Measurements from ENCODE around the gene PID1.

The PID1 gene

DNA sequence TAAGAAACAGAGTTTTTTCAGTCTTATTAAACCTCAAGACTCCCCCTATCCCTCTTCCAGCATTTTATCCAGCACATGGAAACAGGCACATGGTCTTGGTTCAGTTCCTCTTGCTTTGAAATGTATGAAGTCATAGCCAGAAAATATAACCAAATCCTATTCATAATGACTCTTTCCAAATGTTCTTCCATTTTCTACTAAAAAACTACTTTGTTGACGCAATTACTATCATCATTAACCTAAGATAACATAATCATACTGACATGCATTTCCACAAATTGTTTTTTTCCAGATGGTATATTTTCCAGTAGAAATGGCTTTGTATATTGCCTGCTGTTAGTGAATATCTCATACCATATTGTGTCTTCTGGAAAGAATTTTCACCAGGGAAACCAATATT, 261.3 kb downstream of the PID1 start:
- DNase-seq (ENCODE audit: insufficient read length, low spot score) (no peak), FAIRE-seq (no peak)
- no peak for TF ChIP-seq PAX5 (IDR thresholded peaks at IDR 0.05; ENCODE audit: insufficient read depth, low read length, severe bottlenecking)
- TF ChIP-seq TAF1 (IDR thresholded peaks at IDR 0.05; ENCODE audit: low read depth, low read length), result no peak

GRCh38 chr2:229003256-229003655, 267.8 kb downstream of the PID1 start:
- DNase-seq (ENCODE audit: insufficient read length, low spot score) (no peak), FAIRE-seq (no peak)
- TF ChIP-seq PAX5 (IDR thresholded peaks at IDR 0.05; ENCODE audit: insufficient read depth, low read length, severe bottlenecking) (no peak), POLR2AphosphoS5 (IDR thresholded peaks at IDR 0.05; ENCODE audit: low read depth, low read length) (no peak), POLR2A (IDR thresholded peaks at IDR 0.05; ENCODE audit: low read depth, low read length) (no peak), TAF1 (IDR thresholded peaks at IDR 0.05; ENCODE audit: low read depth, low read length) (no peak), SPI1 (IDR thresholded peaks at IDR 0.05; ENCODE audit: low read depth, low read length) (no peak), POU2F2 (IDR thresholded peaks at IDR 0.05; ENCODE audit: low read depth, low read length) (no peak)

DNA sequence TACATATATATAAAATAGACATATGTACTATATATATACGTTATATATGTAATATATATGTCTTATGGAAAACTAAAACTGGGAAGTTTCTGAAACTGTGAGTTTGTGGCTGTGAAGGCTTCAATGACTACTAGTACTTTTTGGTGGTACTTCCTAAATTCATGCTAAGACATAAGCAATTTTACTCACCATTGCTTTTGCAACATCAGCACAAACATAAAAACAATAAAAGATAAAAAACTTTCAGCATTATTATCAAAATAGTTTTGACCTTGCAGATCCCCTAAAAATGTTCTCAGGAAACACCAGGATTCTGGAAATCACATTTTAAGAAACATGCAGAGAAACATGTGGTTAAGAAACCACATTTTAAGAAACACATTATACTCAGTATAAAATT, 269.9 kb downstream of the PID1 start:
- FAIRE-seq (no peak), DNase-seq (ENCODE audit: insufficient read length, low spot score) (no peak)
- TF ChIP-seq POLR2AphosphoS5 (IDR thresholded peaks at IDR 0.05; ENCODE audit: low read depth, low read length), result no peak
- TF ChIP-seq POU2F2 (IDR thresholded peaks at IDR 0.05; ENCODE audit: low read depth, low read length), result no peak
- TF ChIP-seq PAX5 (IDR thresholded peaks at IDR 0.05; ENCODE audit: insufficient read depth, low read length, severe bottlenecking), result no peak
- no peak for TF ChIP-seq TAF1 (IDR thresholded peaks at IDR 0.05; ENCODE audit: low read depth, low read length)
- TF ChIP-seq SPI1 (IDR thresholded peaks at IDR 0.05; ENCODE audit: low read depth, low read length), result no peak
- TF ChIP-seq POLR2A (IDR thresholded peaks at IDR 0.05; ENCODE audit: low read depth, low read length), result no peak

- no peak for DNase-seq (ENCODE audit: insufficient read length, low spot score)
- no peak for TF ChIP-seq POLR2AphosphoS5 (IDR thresholded peaks at IDR 0.05; ENCODE audit: low read depth, low read length)
- TF ChIP-seq POU2F2 (IDR thresholded peaks at IDR 0.05; ENCODE audit: low read depth, low read length), result no peak
- no peak for TF ChIP-seq PAX5 (IDR thresholded peaks at IDR 0.05; ENCODE audit: insufficient read depth, low read length, severe bottlenecking)
- no peak for TF ChIP-seq SPI1 (IDR thresholded peaks at IDR 0.05; ENCODE audit: low read depth, low read length)
- TF ChIP-seq POLR2A (IDR thresholded peaks at IDR 0.05; ENCODE audit: low read depth, low read length), result no peak
- TF ChIP-seq TAF1 (IDR thresholded peaks at IDR 0.05; ENCODE audit: low read depth, low read length), result no peak
- no peak for FAIRE-seq
These were observed 271.8 kb downstream of the PID1 start for GRCh38 chr2:228999326-228999725.

DNA sequence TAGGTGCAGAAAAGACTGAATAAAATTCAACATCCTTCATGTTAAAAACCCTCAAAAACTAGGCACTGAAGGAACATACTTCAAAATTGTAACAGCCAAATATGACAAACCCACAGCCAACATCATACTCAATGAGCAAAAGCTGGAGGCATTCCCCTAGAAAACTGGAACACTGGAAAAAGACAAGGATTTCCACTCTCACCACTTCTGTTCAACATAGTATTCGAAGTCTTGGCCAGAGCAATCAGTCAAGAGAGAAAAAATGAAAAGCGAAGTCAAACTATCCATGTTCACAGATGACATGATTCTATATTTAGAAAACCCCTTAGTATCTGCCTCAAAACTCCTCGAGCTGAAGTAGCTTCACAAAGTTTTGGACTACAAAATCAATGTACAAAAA, 282.3 kb downstream of the PID1 start:
- DNase-seq (ENCODE audit: insufficient read length, low spot score) (no peak), FAIRE-seq (no peak)
- TF ChIP-seq POLR2AphosphoS5 (IDR thresholded peaks at IDR 0.05; ENCODE audit: low read depth, low read length), result no peak

DNA sequence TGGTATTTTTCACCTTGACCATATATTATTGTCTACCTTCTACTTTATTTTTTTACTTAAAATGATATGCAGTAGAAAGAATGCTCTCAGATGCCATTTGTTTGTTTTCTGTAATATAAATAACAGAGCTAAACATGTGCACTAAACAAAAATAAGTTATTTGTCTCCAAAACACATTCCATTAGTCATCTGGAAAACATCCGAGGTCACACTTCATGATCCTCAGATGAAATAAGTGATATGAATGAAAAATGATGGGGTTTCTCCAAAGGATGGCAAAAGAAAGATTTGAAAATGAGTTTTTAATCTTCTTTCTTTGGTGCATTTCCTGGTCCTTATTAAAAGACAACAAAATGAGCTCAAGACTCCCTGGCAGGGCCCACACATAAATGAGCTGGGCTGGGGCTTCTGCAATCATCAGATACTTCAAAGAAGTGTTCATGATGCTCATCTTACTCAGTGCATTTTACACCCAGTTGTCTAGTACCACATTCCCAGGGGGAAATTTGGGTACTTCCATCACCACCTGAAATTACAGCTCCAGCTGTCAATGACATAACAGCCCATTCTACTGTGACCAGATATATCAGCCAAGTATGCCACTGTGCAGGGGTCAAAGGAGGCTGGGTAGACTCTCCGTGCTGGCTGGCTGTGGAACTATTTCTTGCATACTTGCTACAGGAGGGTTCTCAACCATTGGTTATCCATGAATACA, 283.5 kb downstream of the PID1 start:
- FAIRE-seq (no peak), DNase-seq (ENCODE audit: insufficient read length, low spot score) (no peak)
- TF ChIP-seq POU2F2 (IDR thresholded peaks at IDR 0.05; ENCODE audit: low read depth, low read length) (no peak), SPI1 (IDR thresholded peaks at IDR 0.05; ENCODE audit: low read depth, low read length) (no peak), PAX5 (IDR thresholded peaks at IDR 0.05; ENCODE audit: insufficient read depth, low read length, severe bottlenecking) (no peak), POLR2AphosphoS5 (IDR thresholded peaks at IDR 0.05; ENCODE audit: low read depth, low read length) (no peak), TAF1 (IDR thresholded peaks at IDR 0.05; ENCODE audit: low read depth, low read length) (no peak), POLR2A (IDR thresholded peaks at IDR 0.05; ENCODE audit: low read depth, low read length) (no peak)

DNA sequence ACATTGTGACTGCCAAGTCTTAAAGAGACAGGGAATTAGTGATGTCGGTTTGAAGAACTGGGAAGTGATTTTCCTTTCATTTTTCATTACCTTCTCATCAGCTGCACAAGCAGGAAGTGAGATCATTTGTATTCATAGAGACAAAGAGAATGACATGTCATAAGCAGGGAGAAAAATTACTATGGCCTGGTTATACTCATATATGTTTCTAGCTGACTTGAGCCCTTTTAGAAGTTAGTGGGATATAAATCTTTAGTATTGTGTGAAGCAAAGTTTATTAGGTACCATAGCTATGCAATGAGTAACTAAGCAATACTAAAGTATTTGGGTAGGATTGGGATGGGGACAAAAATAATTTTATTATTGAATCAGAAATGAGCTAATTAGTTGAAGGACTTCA, 284.1 kb downstream of the PID1 start:
- FAIRE-seq, result no peak
- DNase-seq (ENCODE audit: insufficient read length, low spot score), result no peak
- no peak for TF ChIP-seq POLR2A (IDR thresholded peaks at IDR 0.05; ENCODE audit: low read depth, low read length)
- TF ChIP-seq TAF1 (IDR thresholded peaks at IDR 0.05; ENCODE audit: low read depth, low read length), result no peak
- TF ChIP-seq PAX5 (IDR thresholded peaks at IDR 0.05; ENCODE audit: insufficient read depth, low read length, severe bottlenecking), result no peak
- no peak for TF ChIP-seq SPI1 (IDR thresholded peaks at IDR 0.05; ENCODE audit: low read depth, low read length)
- TF ChIP-seq POLR2AphosphoS5 (IDR thresholded peaks at IDR 0.05; ENCODE audit: low read depth, low read length), result no peak
- TF ChIP-seq POU2F2 (IDR thresholded peaks at IDR 0.05; ENCODE audit: low read depth, low read length), result no peak

DNA sequence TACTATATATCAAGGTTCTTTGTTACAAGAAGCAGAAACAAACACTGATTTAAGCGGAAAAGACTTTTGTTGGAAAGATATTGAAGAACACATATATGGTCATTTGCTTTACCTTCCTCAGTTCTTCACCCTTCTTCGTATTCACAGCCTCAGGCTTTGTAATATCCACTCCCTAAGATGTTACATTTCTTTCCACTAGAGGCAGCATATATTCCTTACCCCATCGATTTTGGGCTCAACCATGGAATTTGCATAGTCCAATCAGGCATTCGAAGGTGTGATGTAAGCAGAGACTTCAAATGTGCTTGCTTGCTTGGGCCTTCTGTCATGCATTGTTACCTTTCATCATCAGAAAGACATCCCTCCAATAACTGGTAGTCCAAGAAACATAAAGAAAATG, 287.4 kb downstream of the PID1 start:
- FAIRE-seq (no peak), DNase-seq (ENCODE audit: insufficient read length, low spot score) (no peak)
- TF ChIP-seq PAX5 (IDR thresholded peaks at IDR 0.05; ENCODE audit: insufficient read depth, low read length, severe bottlenecking) (no peak), POU2F2 (IDR thresholded peaks at IDR 0.05; ENCODE audit: low read depth, low read length) (no peak)

DNA sequence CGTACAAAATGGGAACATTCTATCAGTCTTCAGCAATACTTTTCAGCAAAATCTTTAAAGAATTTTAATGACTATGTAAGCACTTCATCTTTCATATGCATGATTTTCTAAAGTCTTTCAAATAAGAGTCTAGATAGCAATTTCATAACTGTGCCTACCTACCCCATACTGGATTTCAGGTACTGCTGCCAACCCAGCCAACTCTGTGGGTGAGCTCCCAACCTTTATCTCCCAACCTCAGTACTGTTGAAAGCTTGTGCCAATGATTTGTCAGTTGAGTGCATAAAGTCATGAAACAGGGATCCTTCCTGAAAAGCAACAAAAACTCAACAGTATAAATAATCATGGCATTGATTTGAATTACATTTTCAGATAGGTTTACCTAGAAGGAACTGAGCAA, 296.9 kb downstream of the PID1 start:
- TF ChIP-seq POLR2A (IDR thresholded peaks at IDR 0.05; ENCODE audit: low read depth, low read length) (no peak), SPI1 (IDR thresholded peaks at IDR 0.05; ENCODE audit: low read depth, low read length) (no peak)
- no peak for DNase-seq (ENCODE audit: insufficient read length, low spot score)
- FAIRE-seq, result no peak

All from GM12891 (cell line).